ENCODE results near the gene TECPR1.

TECPR1 gene

GRCh38 chr7:98196706-98197605 is 55.1 kb downstream of the TECPR1 start:
- H3K27ac ChIP-seq: peak overlapping the region; percentile 2; the same call in 1 of the 2 replicates
- TF ChIP-seq CTCF (conservative IDR thresholded peaks at IDR 0.05): no peak

- TF ChIP-seq CTCF (conservative IDR thresholded peaks at IDR 0.05): no peak
- H3K27ac ChIP-seq: no peak overlapping the region
Observed at GRCh38 chr7:98194672-98195457, 57.2 kb downstream of the TECPR1 start.

GRCh38 chr7:98194186-98194585 is 57.8 kb downstream of the TECPR1 start:
- no peak overlapping the region for H3K27ac ChIP-seq
- no peak for TF ChIP-seq CTCF (conservative IDR thresholded peaks at IDR 0.05)

GRCh38 chr7:98193474-98194180 is 58.4 kb downstream of the TECPR1 start:
- TF ChIP-seq CTCF (conservative IDR thresholded peaks at IDR 0.05): no peak

GRCh38 chr7:98192781-98193457 is 59.1 kb downstream of the TECPR1 start:
- no peak for TF ChIP-seq CTCF (conservative IDR thresholded peaks at IDR 0.05)
- no peak overlapping the region for H3K27ac ChIP-seq

More at GRCh38 chr7:98193474-98194180, 58.4 kb downstream of the TECPR1 start:
- H3K27ac ChIP-seq: no peak overlapping the region

GRCh38 chr7:98191668-98192431 is 60.2 kb downstream of the TECPR1 start:
- no peak for TF ChIP-seq CTCF (conservative IDR thresholded peaks at IDR 0.05)
- H3K27ac ChIP-seq: no peak overlapping the region

All from VCaP (cell line).